ENCODE data around the gene ABCC9. TPM values are rescaled to one million over a fixed set of nuclear protein-coding genes. Genes with fewer than 3 reads are reported as not detected.

The ABCC9 gene
- total RNA-seq, 1 experiment from 2014 or later: 0.07 TPM

DNA sequence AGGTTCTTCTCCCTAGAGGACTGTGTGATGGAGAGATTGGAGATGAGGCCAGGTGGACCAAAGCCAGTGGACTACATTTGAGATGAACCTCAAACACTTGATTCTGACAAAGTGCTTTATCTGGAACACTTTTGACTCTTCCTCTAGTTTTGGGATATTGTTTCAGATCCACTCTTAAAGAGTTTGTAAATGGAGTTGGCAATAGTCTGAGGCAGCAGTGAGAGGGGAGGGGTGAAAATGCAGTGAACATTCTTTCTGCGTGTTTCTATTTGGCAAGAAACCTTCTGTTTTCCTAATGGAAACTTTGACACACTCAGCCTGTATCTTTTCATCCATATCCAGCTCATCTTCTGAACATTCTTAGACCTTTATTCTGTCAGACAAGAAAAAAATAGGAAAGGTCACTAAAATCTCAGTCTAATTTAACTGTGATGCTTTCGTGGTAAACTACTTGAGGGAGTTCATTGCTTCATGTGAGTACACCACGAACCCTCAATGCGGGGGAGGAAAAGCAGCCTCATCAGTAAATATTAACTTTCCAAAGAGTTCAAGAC lies 109.4 kb downstream of the ABCC9 start:
- Histone ChIP-seq H3K36me3 (ENCODE audit: low read depth) (no peaks in the 10 kb centered on the region), H3K27me3 (ENCODE audit: insufficient read depth, low read depth) (no peaks in the 10 kb centered on the region), H3K9me3 (ENCODE audit: insufficient read depth, low read depth) (no peaks in the 10 kb centered on the region), H3K4me2 (no peak overlapping the region), H3K27ac (no peak overlapping the region), H4K20me1 (ENCODE audit: insufficient read depth) (no peaks in the 10 kb centered on the region), H3F3A (ENCODE audit: insufficient read depth, low read depth) (no peaks in the 10 kb centered on the region), H3K79me2 (ENCODE audit: low read depth) (no peaks in the 10 kb centered on the region), H3K4me1 (replicated peaks; ENCODE audit: insufficient read depth) (no peaks in the 10 kb centered on the region), H3K9me2 (ENCODE audit: insufficient read depth) (no peaks in the 10 kb centered on the region), H3K4me3 (no peak overlapping the region), H2AFZ (no peak overlapping the region)
- no peak for DNase-seq
- POLR2A ChIA-PET (ENCODE audit: unreplicated experiment): no interaction called here
- no peak for TF ChIP-seq EZH2 (IDR thresholded peaks at IDR 0.05; ENCODE audit: low read depth)
- intact Hi-C loops (cut with micrococcal nuclease; ENCODE audit: unreplicated experiment): no loop called here
- CTCF ChIA-PET: no interaction called here
- no TSS peak for BruUV-seq (replicated peaks)

DNA sequence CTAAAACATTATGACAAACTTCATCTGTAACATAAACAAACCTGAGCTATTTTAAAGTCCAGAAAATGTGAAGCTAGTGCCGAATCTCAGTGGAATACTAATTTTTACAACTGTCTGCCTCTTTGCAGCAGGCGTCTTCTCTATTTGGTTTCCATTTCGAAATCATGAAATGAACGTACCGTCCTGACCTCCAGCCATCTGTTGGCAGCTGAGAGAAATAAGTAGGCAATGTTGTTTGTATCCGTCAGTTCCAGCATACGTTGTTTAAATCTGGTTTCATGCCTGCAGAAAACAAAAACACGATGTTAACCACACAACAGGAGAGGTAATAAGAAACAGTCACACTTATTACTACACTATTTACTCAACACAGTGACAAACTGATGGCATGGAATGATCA lies 112.4 kb downstream of the ABCC9 start:
- intact Hi-C loops (cut with micrococcal nuclease; ENCODE audit: unreplicated experiment): no loop called here
- Histone ChIP-seq H3K36me3 (ENCODE audit: low read depth) (no peaks in the 10 kb centered on the region), H3F3A (ENCODE audit: insufficient read depth, low read depth) (no peaks in the 10 kb centered on the region), H3K27ac (no peak overlapping the region), H3K79me2 (ENCODE audit: low read depth) (no peaks in the 10 kb centered on the region), H3K27me3 (ENCODE audit: insufficient read depth, low read depth) (no peaks in the 10 kb centered on the region), H4K20me1 (ENCODE audit: insufficient read depth) (no peaks in the 10 kb centered on the region), H3K4me2 (no peak overlapping the region), H3K4me1 (replicated peaks; ENCODE audit: insufficient read depth) (no peaks in the 10 kb centered on the region), H2AFZ (no peak overlapping the region), H3K9me2 (ENCODE audit: insufficient read depth) (no peaks in the 10 kb centered on the region), H3K9me3 (ENCODE audit: insufficient read depth, low read depth) (no peaks in the 10 kb centered on the region), H3K4me3 (no peak overlapping the region)
- POLR2A ChIA-PET (ENCODE audit: unreplicated experiment): no interaction called here
- no TSS peak for BruUV-seq (replicated peaks)
- no peak for TF ChIP-seq EZH2 (IDR thresholded peaks at IDR 0.05; ENCODE audit: low read depth)
- TF ChIP-seq, protein P1, sequence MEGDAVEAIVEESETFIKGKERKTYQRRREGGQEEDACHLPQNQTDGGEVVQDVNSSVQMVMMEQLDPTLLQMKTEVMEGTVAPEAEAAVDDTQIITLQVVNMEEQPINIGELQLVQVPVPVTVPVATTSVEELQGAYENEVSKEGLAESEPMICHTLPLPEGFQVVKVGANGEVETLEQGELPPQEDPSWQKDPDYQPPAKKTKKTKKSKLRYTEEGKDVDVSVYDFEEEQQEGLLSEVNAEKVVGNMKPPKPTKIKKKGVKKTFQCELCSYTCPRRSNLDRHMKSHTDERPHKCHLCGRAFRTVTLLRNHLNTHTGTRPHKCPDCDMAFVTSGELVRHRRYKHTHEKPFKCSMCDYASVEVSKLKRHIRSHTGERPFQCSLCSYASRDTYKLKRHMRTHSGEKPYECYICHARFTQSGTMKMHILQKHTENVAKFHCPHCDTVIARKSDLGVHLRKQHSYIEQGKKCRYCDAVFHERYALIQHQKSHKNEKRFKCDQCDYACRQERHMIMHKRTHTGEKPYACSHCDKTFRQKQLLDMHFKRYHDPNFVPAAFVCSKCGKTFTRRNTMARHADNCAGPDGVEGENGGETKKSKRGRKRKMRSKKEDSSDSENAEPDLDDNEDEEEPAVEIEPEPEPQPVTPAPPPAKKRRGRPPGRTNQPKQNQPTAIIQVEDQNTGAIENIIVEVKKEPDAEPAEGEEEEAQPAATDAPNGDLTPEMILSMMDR (conservative IDR thresholded peaks at IDR 0.05): no peak
- CTCF ChIA-PET: no interaction called here
- DNase-seq: no peak

DNA sequence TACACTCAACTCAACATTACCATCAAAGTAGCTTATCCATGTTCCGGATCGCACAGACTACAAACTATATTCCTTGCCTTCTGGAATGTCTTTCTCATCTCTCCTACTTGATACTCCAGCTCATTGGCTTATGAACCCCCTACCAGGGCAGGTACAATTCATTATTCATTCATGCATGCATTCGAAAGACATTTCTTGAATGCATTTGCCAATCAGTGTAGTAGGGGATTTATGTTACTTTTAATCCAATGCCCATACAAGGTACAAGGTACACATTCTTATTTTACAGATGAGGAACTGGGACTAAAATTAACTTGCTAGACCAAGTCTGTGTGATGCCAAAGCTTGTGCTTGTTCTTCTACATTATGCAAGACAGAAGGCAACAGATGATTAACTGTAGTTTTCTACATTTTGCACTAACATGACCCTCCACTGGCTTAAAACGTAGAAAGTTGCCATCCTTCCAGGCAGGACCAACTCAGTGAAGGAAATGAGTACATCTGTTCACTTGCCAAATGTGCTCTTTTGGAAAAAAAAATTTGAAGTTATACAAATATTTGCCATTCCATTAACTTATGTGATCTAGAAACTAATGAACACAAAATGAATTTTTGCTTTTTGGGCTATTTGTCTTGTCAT lies 113.0 kb downstream of the ABCC9 start:
- Histone ChIP-seq H3K27ac (no peak overlapping the region), H2AFZ (no peak overlapping the region), H3K4me3 (no peak overlapping the region), H3K79me2 (ENCODE audit: low read depth) (no peaks in the 10 kb centered on the region), H3K4me1 (replicated peaks; ENCODE audit: insufficient read depth) (no peaks in the 10 kb centered on the region), H3K9me3 (ENCODE audit: insufficient read depth, low read depth) (no peaks in the 10 kb centered on the region), H3K27me3 (ENCODE audit: insufficient read depth, low read depth) (no peaks in the 10 kb centered on the region), H3K9me2 (ENCODE audit: insufficient read depth) (no peaks in the 10 kb centered on the region), H3K36me3 (ENCODE audit: low read depth) (no peaks in the 10 kb centered on the region), H4K20me1 (ENCODE audit: insufficient read depth) (no peaks in the 10 kb centered on the region), H3F3A (ENCODE audit: insufficient read depth, low read depth) (no peaks in the 10 kb centered on the region), H3K4me2 (no peak overlapping the region)
- intact Hi-C loops (cut with micrococcal nuclease; ENCODE audit: unreplicated experiment): no loop called here
- ChIA-PET CTCF (no interaction called here), POLR2A (ENCODE audit: unreplicated experiment) (no interaction called here)
- TF ChIP-seq EZH2 (IDR thresholded peaks at IDR 0.05; ENCODE audit: low read depth): no peak
- TF ChIP-seq, protein P1 (conservative IDR thresholded peaks at IDR 0.05): no peak
- no peak for DNase-seq
- no TSS peak for BruUV-seq (replicated peaks)

DNA sequence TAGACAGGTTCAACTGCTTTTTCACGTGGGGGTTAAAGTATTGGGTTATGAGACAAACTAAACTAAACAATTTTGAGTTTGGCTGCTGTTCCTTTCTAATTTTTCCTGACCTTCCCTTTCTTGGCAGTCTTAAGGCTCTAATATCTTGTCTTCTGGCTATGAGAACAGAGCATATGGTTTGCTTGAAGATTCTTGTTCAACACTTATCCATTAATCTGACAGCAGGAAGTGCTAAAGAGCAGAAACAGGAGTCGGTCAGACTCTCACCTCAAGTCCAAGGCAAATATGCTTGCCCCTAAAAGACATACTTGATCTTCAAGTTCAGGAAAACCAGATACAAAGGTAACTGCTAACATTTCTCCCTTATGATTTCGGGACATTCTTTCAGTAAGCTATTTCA lies 114.1 kb downstream of the ABCC9 start:
- Histone ChIP-seq H3K9me2 (ENCODE audit: insufficient read depth) (no peaks in the 10 kb centered on the region), H3K4me1 (replicated peaks; ENCODE audit: insufficient read depth) (no peaks in the 10 kb centered on the region), H3K27me3 (ENCODE audit: insufficient read depth, low read depth) (no peaks in the 10 kb centered on the region), H3F3A (ENCODE audit: insufficient read depth, low read depth) (no peaks in the 10 kb centered on the region), H3K4me2 (no peak overlapping the region), H3K79me2 (ENCODE audit: low read depth) (no peaks in the 10 kb centered on the region), H2AFZ (no peak overlapping the region), H3K9me3 (ENCODE audit: insufficient read depth, low read depth) (no peaks in the 10 kb centered on the region), H3K4me3 (no peak overlapping the region), H4K20me1 (ENCODE audit: insufficient read depth) (no peaks in the 10 kb centered on the region), H3K27ac (no peak overlapping the region), H3K36me3 (ENCODE audit: low read depth) (no peaks in the 10 kb centered on the region)
- TF ChIP-seq, protein P1 (conservative IDR thresholded peaks at IDR 0.05): no peak
- no peak for TF ChIP-seq EZH2 (IDR thresholded peaks at IDR 0.05; ENCODE audit: low read depth)
- no TSS peak for BruUV-seq (replicated peaks)
- CTCF ChIA-PET: no interaction called here
- intact Hi-C loops (cut with micrococcal nuclease; ENCODE audit: unreplicated experiment): no loop called here
- no peak for DNase-seq
- POLR2A ChIA-PET (ENCODE audit: unreplicated experiment): no interaction called here
